DND-41 (cell line): ENCODE data around the gene AP1M1.

Experiments
- EZH2 ChIP-seq: IDR thresholded peaks from 3 replicates; pipeline ENCODE4 v1.6.1; 2012; ENCODE audit warnings: borderline replicate concordance, low read depth, mild to moderate bottlenecking, moderate library complexity, low read length, inconsistent platforms; ENCODE audit not compliant: severe bottlenecking
- TF ChIP-seq, protein P1 (sequence below): IDR thresholded peaks from 2 replicates; pipeline ENCODE4 v1.5.1; 2012; ENCODE audit warnings: borderline replicate concordance, low read length, moderate library complexity, mild to moderate bottlenecking; ENCODE audit not compliant: poor library complexity, severe bottlenecking; ENCODE audit errors: extremely low read depth

DNA sequence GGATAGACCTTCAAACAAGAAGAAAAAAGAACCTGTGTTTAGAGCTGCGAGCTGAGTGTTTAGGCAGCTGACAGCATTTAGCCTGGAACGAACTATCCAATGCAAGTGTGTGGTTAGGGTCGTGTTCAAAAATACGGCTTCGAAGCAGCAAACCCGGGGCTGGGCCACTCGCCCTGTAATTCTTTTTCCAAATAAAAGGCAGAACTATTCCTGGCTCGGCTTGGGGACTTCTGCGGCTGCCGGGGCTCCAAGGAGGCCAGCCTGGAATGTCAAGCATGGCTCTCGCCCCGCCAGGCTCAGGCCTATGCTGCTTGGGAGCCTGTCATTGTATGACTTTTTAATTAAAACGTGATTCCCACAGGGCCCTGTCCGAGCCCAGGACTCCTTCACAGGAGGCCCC lies 75.2 kb downstream of the AP1M1 start:
- TF ChIP-seq, protein P1, sequence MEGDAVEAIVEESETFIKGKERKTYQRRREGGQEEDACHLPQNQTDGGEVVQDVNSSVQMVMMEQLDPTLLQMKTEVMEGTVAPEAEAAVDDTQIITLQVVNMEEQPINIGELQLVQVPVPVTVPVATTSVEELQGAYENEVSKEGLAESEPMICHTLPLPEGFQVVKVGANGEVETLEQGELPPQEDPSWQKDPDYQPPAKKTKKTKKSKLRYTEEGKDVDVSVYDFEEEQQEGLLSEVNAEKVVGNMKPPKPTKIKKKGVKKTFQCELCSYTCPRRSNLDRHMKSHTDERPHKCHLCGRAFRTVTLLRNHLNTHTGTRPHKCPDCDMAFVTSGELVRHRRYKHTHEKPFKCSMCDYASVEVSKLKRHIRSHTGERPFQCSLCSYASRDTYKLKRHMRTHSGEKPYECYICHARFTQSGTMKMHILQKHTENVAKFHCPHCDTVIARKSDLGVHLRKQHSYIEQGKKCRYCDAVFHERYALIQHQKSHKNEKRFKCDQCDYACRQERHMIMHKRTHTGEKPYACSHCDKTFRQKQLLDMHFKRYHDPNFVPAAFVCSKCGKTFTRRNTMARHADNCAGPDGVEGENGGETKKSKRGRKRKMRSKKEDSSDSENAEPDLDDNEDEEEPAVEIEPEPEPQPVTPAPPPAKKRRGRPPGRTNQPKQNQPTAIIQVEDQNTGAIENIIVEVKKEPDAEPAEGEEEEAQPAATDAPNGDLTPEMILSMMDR: no peak
- no peak for TF ChIP-seq EZH2
